HG03378 (cell line): ENCODE measurements around the gene MAP1LC3C.

Source experiments
- ATAC-seq: cut with Tn5 transposase; IDR thresholded peaks from one replicate; pipeline ENCODE4 v1.9.1; 2021; ENCODE audit warnings: mild to moderate bottlenecking, moderate library complexity; ENCODE audit not compliant: unreplicated experiment

MAP1LC3C gene

GRCh38 chr1:241999026-241999425 lies at the start of gene MAP1LC3C:
Gene MAP1LC3C (minus strand): TSS chr1:241999098. CDS start chr1:241999008, 90 bp downstream.
- no peak for ATAC-seq

GRCh38 chr1:242043165-242043564 lies 44.3 kb upstream of the MAP1LC3C start:
- no peak for ATAC-seq

DNA sequence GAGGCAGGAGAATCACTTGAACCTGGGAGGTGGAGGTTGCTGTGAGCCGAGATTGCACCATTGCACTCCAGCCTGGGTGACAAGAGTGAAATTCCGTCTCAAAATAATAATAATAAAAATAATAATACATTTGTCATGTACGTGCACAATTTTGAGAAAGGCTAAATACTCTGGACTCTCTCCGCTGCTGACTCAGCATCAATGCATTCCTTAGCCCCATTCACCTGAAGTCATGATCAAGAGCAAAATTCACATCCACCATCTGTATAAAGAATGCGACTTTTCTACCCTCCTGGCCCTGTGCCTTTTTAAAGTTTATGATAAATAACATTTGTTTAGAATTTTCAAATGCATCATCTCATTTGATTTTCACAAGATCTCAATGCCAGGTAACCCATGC lies 35.5 kb upstream of the MAP1LC3C start:
- no peak for ATAC-seq

GRCh38 chr1:242033447-242033846 lies 34.5 kb upstream of the MAP1LC3C start:
- ATAC-seq, result no peak

GRCh38 chr1:242030071-242030470 lies 31.2 kb upstream of the MAP1LC3C start:
- ATAC-seq, result no peak

DNA sequence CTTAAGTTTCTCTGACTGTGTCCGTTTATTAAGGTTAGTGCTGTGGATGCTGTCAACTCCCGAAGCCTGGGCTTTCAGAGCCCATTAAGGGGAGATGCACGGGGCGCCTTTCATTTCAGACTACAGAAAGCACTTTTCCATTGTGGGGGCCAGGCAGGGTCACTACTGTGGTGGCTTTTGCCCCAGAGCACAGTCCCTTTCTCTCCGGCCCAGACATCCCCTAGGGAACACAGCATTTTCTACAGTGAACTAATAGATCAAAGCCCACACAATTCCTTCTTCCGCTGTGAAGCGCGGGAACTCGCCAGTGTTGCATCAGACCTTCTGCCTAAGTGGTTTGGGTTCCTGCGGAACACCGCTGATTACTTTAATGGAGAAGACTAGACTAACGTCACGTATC lies 26.8 kb upstream of the MAP1LC3C start:
- ATAC-seq, result no peak

GRCh38 chr1:242023805-242024204 lies 24.9 kb upstream of the MAP1LC3C start:
- no peak for ATAC-seq

DNA sequence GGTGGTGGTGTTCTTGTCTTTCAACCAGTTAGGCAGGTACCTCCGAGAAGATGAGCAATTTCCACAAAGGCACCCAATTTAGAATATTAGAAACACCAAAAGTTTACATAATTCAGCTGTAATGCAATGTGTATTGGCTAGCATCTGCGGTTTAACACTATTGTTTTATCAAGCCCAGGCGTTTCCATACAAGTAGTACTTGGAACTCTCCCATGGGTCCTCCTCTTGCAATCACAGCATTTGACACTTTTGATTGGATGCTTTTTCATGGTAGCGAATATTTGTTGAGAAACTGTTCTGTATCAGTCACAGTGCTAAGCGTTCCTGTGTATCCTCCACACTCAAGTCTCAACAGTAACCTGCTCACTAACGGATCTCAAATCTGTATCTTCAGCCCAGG lies 20.1 kb upstream of the MAP1LC3C start:
- no peak for ATAC-seq

DNA sequence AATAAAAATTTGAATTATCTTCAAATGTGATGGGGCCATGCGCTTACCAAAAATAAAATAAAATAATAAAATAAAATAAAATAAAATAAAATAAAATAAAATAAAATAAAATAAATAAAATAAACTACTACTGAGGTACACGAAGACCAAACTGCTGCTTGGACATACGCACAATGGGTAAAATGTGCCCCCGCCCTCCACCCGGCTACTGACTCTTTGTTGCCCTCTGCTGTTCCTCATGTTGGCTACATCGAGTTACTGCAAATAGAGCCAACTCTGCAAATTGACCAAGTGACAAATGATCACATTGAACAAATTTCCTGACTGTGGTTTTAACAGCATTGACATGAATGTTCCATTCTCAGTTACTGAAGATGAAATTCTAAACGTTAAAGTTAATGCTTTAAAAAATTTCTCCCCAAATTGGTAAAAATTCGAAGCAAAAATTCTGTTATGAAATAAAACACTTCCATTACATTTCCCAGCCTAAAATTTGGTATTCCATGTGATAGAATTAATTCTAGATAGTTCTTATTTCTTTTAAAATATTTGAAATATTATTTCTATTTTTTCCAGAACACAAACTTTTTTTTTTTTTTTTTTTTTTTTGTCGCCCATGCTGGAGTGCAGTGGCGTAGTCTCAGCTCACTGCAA lies 18.8 kb upstream of the MAP1LC3C start:
- ATAC-seq, result no peak

DNA sequence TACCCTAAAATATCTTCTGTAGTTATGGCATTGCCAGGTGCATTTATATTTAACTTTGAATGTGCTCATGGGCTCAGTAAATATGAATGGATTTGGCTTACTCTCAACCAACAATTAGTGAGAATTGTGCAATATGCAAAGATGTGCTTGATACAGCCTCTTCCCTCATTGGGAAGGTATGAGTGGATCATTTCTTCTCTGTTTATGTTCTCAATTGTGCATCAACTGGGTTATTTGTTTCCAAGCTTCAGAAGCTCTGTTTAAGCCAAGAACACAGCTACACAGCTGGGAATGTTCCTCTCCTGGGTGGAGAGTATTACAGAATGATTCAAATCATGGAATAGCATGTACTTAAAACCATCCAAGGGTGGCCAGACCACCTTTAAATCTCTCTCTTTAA lies 17.6 kb upstream of the MAP1LC3C start:
- ATAC-seq, result no peak

DNA sequence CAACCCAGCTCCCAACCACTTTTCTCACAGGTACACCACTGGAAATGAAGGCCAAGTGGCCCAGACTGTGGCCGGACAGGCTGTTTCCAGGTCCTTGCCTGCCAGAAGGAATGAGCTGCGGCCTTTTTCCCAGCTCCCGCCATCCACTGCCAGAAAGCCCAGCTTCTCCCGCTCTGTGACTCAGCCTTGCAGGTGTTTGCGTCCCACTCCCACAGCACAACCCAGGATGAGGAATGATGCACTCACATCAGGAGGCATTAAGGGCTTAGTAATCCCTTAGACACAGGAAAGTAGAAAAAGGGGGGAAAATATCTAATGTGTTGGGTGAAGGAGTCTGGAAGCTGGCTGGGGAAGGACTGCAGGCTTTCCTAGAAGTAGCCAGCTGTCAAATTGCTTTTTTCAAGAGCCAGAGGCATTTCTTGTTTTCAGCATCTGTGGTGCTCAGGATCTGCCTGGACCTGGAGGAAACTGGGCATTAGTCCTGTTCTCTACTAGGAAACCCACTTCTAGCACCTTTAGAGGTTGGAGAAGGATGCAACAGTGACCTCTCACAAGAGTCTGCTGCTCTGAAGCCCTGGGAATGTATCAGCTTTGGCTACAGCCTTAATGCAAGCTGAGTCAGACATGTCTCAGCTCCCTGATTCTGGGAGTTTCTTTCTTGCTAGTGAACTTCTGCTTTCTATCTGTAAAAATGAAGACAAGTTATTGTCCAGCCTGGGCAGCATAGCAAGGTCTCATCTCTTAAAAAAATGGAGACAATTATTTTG lies 13.2 kb upstream of the MAP1LC3C start:
- ATAC-seq, result no peak

- ATAC-seq, result no peak
These were observed 10.1 kb upstream of the MAP1LC3C start for GRCh38 chr1:242008826-242009495.

DNA sequence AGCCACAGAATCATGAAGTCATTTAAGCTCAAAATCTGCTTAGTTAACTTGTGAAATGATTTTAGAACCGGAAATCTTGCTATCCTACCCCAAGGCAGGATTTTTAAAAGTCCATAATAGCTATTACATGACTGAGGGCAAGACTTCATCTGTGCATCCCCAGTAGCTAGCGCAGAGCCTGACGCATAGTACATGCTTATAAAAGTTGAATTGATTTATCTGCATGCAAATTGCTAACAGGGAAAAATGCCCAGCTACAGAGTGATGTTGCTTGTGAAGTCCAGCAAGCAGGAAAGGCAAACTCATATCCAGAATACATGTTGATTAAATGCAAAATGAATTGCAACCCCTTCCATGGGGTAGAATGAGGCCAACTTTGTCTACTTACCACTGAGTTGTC lies 8.1 kb upstream of the MAP1LC3C start:
- no peak for ATAC-seq

DNA sequence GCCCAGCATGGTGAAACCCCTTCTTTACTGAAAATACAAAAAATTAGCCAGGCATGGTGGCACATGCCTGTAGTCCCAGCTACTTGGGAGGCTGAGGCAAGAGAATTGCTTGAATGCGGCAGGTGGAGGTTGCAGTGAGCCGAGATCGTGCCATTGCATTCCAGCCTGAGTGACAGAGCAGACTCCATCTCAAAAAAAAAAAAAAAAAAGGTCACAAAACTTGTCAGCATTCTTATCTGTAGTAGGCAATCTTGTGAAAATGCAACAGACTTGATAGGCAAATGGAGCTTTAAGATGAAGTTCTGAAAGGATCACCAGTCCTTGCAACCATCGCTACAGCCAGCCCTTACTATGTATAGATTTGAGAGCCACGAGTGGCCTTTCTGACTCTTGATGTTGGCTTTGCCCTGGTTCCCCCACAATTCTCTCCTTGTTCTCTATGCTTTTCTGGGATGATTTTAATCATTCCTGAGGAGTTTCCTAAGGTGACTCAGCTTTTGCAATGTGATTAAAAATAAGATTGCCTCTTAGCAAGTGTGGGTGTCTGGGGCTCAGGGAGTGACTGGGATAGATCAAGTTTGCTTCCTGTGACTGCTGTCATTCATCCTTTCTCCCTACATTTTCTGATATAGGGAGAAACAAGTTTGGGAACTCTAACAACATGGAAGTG lies 7.1 kb upstream of the MAP1LC3C start:
- no peak for ATAC-seq

DNA sequence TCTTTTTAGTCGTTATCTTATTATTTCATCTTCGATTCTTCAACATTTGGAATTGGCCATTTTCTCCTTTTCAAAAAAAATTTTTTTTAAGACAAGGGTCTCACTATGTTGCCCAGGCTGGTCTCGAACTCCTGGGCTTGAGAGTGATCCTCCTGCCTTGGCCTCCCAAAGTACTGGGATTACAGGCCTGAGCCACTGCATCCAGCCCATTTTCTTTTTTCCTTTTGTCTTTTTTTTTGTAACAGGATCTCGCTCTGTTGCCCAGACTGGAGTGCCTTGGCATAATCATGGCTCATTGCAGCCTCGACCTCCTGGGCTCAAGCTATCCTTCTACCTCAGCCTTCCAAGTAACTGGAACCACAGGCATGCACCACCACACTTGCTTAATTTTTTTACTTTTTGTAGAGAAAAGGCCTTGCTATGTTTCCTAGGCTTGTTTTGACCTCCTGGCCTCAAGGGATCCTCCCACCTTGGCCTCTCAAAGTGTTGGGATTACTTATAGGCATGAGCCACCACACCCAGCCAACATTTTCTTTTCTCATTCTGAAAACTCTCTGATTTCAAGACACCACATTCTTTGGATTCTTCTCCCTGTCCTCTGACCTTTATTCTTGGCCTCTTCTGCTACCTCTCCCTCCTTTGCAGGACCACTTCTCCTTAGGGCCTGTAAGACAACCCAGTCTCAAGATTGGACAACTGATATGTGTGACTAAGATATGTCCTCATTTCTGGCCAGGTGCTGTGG lies 6.0 kb upstream of the MAP1LC3C start:
- no peak for ATAC-seq

DNA sequence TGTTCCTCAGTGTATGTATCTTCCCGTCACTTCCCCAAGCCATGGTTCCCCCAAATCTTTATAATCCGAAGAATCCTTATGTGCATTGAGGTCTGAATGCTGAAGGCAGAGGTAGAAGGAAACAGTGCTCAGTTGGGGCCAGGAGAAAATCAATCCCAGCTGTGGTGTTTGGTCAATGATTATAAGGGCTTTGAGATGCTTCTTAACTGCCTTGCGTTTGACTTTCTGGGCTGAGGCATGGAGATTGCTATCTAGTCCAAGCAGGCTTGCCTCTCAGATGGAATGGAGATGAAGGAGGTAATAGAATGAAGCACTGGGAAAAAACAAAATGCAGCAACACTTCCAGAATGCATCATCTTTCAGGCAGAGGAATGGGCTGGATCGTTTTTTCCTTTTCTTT lies 3.6 kb upstream of the MAP1LC3C start:
- ATAC-seq, result no peak

DNA sequence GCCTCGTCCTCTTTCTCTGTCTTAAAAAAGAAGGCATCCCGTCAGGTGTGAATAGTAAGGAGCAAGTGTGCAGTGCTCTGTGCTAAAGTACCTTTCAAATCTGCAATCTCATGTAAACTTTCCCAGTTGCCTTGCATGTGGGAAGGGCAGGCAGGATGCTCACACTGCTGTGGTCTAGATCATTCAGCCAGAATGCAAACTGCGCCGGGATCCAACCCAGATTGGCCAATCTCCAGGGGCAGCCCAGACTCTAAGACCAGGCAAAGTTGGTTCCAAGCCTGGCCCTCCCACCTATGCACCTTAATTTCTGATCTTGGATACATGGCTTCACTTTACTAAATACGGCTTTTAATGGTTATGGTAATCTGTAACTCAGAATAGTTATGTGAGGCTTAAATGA lies 3.2 kb upstream of the MAP1LC3C start:
- ATAC-seq, result no peak

DNA sequence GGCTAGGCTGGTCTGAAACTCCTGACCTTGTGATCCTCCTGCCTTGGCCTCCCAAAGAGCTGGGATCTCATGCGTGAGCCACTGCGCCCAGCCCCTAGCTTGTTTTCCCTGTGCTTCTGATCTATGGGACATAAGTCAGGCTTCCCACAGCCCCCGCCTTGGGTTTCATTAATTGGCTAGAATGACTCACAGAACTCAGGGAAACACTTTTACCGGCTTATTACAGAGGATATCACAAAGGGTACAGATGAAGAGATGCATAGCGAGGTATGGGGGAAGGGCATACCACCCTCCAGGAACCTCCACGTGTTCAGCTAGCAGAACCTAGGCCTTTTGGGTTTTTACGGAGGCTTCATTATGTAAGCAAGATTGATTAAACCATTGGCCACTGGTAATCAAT lies 1.5 kb upstream of the MAP1LC3C start:
- no peak for ATAC-seq

DNA sequence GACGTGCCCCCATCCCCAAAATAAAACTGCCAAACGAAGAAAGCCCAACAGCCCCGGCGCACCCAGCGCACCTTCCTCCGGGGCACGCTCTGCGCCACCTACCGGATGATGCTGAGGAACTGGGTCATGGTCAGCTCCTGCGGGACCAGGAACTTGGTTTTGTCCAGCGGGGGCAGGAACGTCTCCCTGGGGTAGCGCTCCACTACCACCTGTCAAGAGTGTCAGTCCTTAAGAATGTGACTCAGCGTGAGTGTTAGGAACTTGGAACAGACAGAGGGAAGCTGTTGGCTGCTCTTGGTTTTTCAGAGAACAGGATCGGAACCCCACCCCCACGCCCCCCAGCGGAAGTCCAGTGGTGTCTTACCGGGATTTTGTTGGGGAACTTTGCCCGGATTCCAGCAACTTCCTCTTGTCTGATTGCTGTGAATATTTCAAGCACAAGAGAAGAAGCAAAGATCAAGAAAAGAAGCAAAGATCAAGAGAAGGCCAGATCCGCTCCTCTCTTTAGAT lies 431 bp downstream of the MAP1LC3C start:
- ATAC-seq, result peak; percentile 82

- ATAC-seq, result no peak
These were observed 1.4 kb downstream of the MAP1LC3C start for GRCh38 chr1:241997401-241997998.
